ENCODE measurements around the gene CDC42BPG. TPM values are rescaled to one million over a fixed set of nuclear protein-coding genes. Genes with fewer than 3 reads are reported as not detected.

CDC42BPG gene
- total RNA-seq, 1 experiment from 2014 or later, result 4.1 TPM

- POLR2A ChIA-PET, result no interaction called here
Observed at GRCh38 chr11:64841592-64842365, 2.7 kb downstream of the CDC42BPG start.

More at GRCh38 chr11:64841592-64842365, 2.7 kb downstream of the CDC42BPG start:
- Histone ChIP-seq H3K27ac (ENCODE audit: low read length) (peak overlapping the region; percentile 76), H3K4me3 (ENCODE audit: low read depth in 2 of 2, low read length in 2 of 2) (no peak overlapping the region), H3K27me3 (ENCODE audit: control insufficient read depth, insufficient read depth, low read length) (no peaks in the 10 kb centered on the region), H3K9me3 (ENCODE audit: control insufficient read depth, insufficient read depth, low read depth, low read length) (no peaks in the 10 kb centered on the region), H3K4me1 (ENCODE audit: control insufficient read depth, insufficient read depth, low read length) (peaks cover 20% of the 10 kb centered on the region), H3K36me3 (ENCODE audit: control insufficient read depth, insufficient read depth, low read length) (no peaks in the 10 kb centered on the region; the same call in 1 of the 2 replicates)
- no TSS peak for BruUV-seq (replicated peaks)
- TF ChIP-seq REST (IDR thresholded peaks at IDR 0.05; ENCODE audit: insufficient read depth in 1 of 2, low read depth in 2 of 2, low read length in 1 of 2) (no peak), SIN3A (IDR thresholded peaks at IDR 0.05; ENCODE audit: borderline replicate concordance, insufficient read depth, low read depth, low read length) (no peak), TCF7L2 (IDR thresholded peaks at IDR 0.05; ENCODE audit: low read depth, low read length) (no peak), POLR2AphosphoS5 (IDR thresholded peaks at IDR 0.05; ENCODE audit: low read depth, low read length) (no peak)
- TF ChIP-seq, protein P1, sequence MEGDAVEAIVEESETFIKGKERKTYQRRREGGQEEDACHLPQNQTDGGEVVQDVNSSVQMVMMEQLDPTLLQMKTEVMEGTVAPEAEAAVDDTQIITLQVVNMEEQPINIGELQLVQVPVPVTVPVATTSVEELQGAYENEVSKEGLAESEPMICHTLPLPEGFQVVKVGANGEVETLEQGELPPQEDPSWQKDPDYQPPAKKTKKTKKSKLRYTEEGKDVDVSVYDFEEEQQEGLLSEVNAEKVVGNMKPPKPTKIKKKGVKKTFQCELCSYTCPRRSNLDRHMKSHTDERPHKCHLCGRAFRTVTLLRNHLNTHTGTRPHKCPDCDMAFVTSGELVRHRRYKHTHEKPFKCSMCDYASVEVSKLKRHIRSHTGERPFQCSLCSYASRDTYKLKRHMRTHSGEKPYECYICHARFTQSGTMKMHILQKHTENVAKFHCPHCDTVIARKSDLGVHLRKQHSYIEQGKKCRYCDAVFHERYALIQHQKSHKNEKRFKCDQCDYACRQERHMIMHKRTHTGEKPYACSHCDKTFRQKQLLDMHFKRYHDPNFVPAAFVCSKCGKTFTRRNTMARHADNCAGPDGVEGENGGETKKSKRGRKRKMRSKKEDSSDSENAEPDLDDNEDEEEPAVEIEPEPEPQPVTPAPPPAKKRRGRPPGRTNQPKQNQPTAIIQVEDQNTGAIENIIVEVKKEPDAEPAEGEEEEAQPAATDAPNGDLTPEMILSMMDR (IDR thresholded peaks at IDR 0.05), result no peak
- DNase-seq (ENCODE audit: low read depth, low spot score) (no peak), ATAC-seq (no peak)
- in situ Hi-C loops (cut with HindIII; ENCODE audit: low pct_unique_long_range_greater_than_20kb, low sequenced_read_pairs), result no loop called here
- CTCF ChIA-PET, result interaction anchor here (0.6 kb wide), 1 partner anchor 38 kb away, joined by 3 read pairs; no protein-coding TSS in a partner anchor
- intact Hi-C loops (cut with micrococcal nuclease; ENCODE audit: unreplicated experiment), result loop anchor here (10.0 kb wide), 2 partner anchors 183 to 273 kb away; partner anchors contain the start of genes SNX15, TM7SF2 and ZNHIT2
